Vagina (tissue), 2 donors: ENCODE results near the gene RELT. TPM values are rescaled to one million over a fixed set of nuclear protein-coding genes. Genes with fewer than 3 reads are reported as not detected.

Experiments
- DNase-seq, 2 donors: peaks; one replicate each; pipeline ENCODE4 v3.0.0-alpha.2; 2017; ENCODE audit errors: extremely low spot score in 2 of 2
- H3K27ac ChIP-seq: fragments of 200-600 bp; sonication (generic); one replicate; pipeline ENCODE4 v1.5.1; 2019
- H3K27me3 ChIP-seq: fragments of 200-600 bp; sonication (generic); one replicate; pipeline ENCODE4 v1.5.1; 2019
- H3K36me3 ChIP-seq, 2 donors: fragments of 200-600 bp; sonication (generic); one replicate each; pipeline ENCODE4 v1.5.1; 2017 to 2019
- H3K4me1 ChIP-seq: fragments of 200-600 bp; sonication (generic); one replicate; pipeline ENCODE4 v1.5.1; 2019
- H3K4me3 ChIP-seq, 2 donors: fragments of 200-600 bp; sonication (generic); 1 replicate in 1 of 2; 2 replicates in 1 of 2; pipeline ENCODE4 v1.5.1; 2016 to 2019
- H3K9me3 ChIP-seq: fragments of 200-600 bp; sonication (generic); one replicate; pipeline ENCODE4 v1.5.1; 2019
- POLR2A ChIP-seq, 2 donors: fragments of 450-650 bp; IDR thresholded peaks; one replicate each; pipeline ENCODE4 v1.6.1; 2017; ENCODE audit warnings: antibody characterized with exemption in 2 of 2, mild to moderate bottlenecking in 2 of 2, moderate library complexity in 2 of 2
- POLR2AphosphoS5 ChIP-seq, 2 donors: sonication (generic); formaldehyde crosslinking; IDR thresholded peaks; one replicate each; pipeline ENCODE4 v1.9.0; 2017; ENCODE audit warnings: antibody characterized with exemption in 2 of 2, mild to moderate bottlenecking in 2 of 2, low read depth in 1 of 2; ENCODE audit not compliant: insufficient read depth in 1 of 2
- intact Hi-C: fragments of 100-400 bp; cut with DNase I; formaldehyde crosslinking; loops from one replicate; pipeline ENCODE4 v1.15.1; 2023
- total RNA-seq: library from RNA; depleted of rRNA; stranded (reverse); fragments of >200 nt; gene quantifications from one replicate; pipeline ENCODE4 v1.2.3, GENCODE V29; 2016
- TF ChIP-seq, protein P1 (sequence below), 3 experiments: fragments of 450-650 bp in 2 of 3; fragments of 200-600 bp in 1 of 3; sonication (generic) in 1 of 3; IDR thresholded peaks; one replicate each; pipeline ENCODE4 v1.5.1; 2017 to 2019; ENCODE audit warnings: antibody characterized with exemption in 3 of 3, mild to moderate bottlenecking in 2 of 3, moderate library complexity in 2 of 3

RELT gene
- total RNA-seq, 1 donor from 2014 or later, result 6.1 TPM

DNA sequence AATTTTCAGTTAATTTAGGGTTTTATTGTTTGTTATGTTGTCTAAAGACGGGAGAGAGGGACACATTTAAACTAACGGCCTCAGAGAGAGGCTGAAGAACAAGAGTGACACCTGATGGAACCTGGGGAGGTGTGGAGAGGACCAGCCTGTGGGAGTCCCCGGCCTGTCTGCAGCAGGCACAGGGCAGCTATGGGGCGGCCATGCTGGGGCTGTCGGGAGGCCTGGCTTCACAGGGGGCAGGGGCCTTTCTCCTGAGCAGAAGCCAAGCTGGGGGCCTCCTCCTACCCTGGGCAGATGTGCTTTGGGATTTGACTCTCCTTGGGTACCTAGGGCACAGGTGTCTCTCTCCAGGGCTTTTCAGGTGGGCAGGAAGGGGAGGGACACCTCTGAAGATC lies 21.9 kb downstream of the RELT start:
- Histone ChIP-seq H3K4me1 (no peaks in the 10 kb centered on the region), H3K36me3 (no peaks in the 10 kb centered on the region), H3K9me3 (no peaks in the 10 kb centered on the region), H3K27ac (no peak overlapping the region), H3K4me3 (no peak overlapping the region), H3K27me3 (no peaks in the 10 kb centered on the region)
- DNase-seq, result no peak
- TF ChIP-seq POLR2A (IDR thresholded peaks at IDR 0.05), result no peak
- no peak for TF ChIP-seq POLR2AphosphoS5 (IDR thresholded peaks at IDR 0.05; ENCODE audit: insufficient read depth in 1 of 2, low read depth in 1 of 2)
- TF ChIP-seq, protein P1, sequence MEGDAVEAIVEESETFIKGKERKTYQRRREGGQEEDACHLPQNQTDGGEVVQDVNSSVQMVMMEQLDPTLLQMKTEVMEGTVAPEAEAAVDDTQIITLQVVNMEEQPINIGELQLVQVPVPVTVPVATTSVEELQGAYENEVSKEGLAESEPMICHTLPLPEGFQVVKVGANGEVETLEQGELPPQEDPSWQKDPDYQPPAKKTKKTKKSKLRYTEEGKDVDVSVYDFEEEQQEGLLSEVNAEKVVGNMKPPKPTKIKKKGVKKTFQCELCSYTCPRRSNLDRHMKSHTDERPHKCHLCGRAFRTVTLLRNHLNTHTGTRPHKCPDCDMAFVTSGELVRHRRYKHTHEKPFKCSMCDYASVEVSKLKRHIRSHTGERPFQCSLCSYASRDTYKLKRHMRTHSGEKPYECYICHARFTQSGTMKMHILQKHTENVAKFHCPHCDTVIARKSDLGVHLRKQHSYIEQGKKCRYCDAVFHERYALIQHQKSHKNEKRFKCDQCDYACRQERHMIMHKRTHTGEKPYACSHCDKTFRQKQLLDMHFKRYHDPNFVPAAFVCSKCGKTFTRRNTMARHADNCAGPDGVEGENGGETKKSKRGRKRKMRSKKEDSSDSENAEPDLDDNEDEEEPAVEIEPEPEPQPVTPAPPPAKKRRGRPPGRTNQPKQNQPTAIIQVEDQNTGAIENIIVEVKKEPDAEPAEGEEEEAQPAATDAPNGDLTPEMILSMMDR (IDR thresholded peaks at IDR 0.05), result no peak
- intact Hi-C loops, result no loop called here

GRCh38 chr11:73398721-73399120 lies 22.5 kb downstream of the RELT start:
- Histone ChIP-seq H3K9me3 (no peaks in the 10 kb centered on the region), H3K36me3 (no peaks in the 10 kb centered on the region), H3K4me1 (no peaks in the 10 kb centered on the region), H3K27ac (no peak overlapping the region), H3K4me3 (no peak overlapping the region), H3K27me3 (no peaks in the 10 kb centered on the region)
- TF ChIP-seq POLR2A (IDR thresholded peaks at IDR 0.05), result no peak
- no peak for TF ChIP-seq POLR2AphosphoS5 (IDR thresholded peaks at IDR 0.05; ENCODE audit: insufficient read depth in 1 of 2, low read depth in 1 of 2)
- TF ChIP-seq, protein P1 (IDR thresholded peaks at IDR 0.05), result no peak
- intact Hi-C loops, result no loop called here
- DNase-seq, result no peak

DNA sequence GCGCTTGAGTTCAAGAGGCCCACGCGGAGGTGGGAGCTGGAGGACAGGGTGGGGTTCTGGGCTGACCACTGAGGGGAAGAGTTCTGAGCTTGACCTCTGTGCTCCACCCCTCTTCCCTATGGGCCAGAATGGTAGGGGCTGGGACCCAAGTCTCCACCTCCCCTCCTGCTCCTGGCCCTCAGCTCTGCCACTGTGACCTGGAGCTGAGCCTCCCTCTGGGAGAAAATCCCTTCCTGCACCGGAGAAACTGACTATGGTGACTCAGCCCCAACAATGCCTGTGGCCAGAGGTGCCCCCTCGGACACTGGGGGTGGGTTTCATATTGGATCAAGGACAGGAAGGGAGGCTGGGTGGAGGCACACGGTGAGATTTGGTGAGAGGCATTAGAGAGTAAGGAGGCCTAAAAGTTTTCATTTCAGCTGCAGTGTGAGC lies 23.0 kb downstream of the RELT start:
- H3K4me3 ChIP-seq, result no peak overlapping the region
- TF ChIP-seq, protein P1 (IDR thresholded peaks at IDR 0.05), result no peak
- no peak for TF ChIP-seq POLR2AphosphoS5 (IDR thresholded peaks at IDR 0.05; ENCODE audit: insufficient read depth in 1 of 2, low read depth in 1 of 2)
- TF ChIP-seq POLR2A (IDR thresholded peaks at IDR 0.05), result no peak
- no peak overlapping the region for H3K27ac ChIP-seq
- H3K36me3 ChIP-seq, result no peaks in the 10 kb centered on the region
- intact Hi-C loops, result no loop called here
- no peaks in the 10 kb centered on the region for H3K4me1 ChIP-seq
- no peak for DNase-seq
- H3K9me3 ChIP-seq, result no peaks in the 10 kb centered on the region
- no peaks in the 10 kb centered on the region for H3K27me3 ChIP-seq

DNA sequence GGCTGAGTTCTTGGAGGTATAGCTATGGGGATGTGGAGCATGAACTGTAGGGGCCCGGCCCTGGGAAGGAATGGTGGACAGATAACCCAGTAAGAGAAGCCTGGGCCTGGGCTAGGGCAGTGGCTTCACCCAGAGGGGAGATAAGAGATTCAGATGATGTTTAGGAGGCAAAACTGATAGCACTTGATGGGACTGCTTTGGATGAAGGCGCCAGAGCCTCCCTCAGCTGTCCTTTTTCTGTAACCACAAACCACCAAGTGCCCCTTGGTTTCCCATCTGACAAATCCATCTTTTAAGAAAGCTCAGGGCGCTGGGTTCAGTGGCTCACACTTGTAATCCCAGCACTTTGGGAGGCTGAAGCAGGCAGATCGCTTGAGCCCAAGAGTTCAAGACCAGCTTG lies 23.4 kb downstream of the RELT start:
- no peaks in the 10 kb centered on the region for H3K27me3 ChIP-seq
- TF ChIP-seq, protein P1 (IDR thresholded peaks at IDR 0.05), result no peak
- TF ChIP-seq POLR2A (IDR thresholded peaks at IDR 0.05) (no peak), POLR2AphosphoS5 (IDR thresholded peaks at IDR 0.05; ENCODE audit: insufficient read depth in 1 of 2, low read depth in 1 of 2) (no peak)
- intact Hi-C loops, result no loop called here
- no peak for DNase-seq
- no peak overlapping the region for H3K4me3 ChIP-seq
- H3K36me3 ChIP-seq, result no peaks in the 10 kb centered on the region
- H3K27ac ChIP-seq, result no peak overlapping the region
- no peaks in the 10 kb centered on the region for H3K9me3 ChIP-seq
- H3K4me1 ChIP-seq, result no peaks in the 10 kb centered on the region

GRCh38 chr11:73400293-73400692 lies 24.1 kb downstream of the RELT start:
- intact Hi-C loops, result no loop called here
- Histone ChIP-seq H3K27ac (no peak overlapping the region), H3K4me1 (no peaks in the 10 kb centered on the region), H3K27me3 (no peaks in the 10 kb centered on the region), H3K9me3 (no peaks in the 10 kb centered on the region), H3K4me3 (no peak overlapping the region), H3K36me3 (no peaks in the 10 kb centered on the region)
- TF ChIP-seq, protein P1 (IDR thresholded peaks at IDR 0.05), result no peak
- TF ChIP-seq POLR2AphosphoS5 (IDR thresholded peaks at IDR 0.05; ENCODE audit: insufficient read depth in 1 of 2, low read depth in 1 of 2) (no peak), POLR2A (IDR thresholded peaks at IDR 0.05) (no peak)
- DNase-seq, result no peak
